H9 (cell line): ENCODE measurements around the gene DENND5A. TPM values are rescaled to one million over a fixed set of nuclear protein-coding genes. Genes with fewer than 3 reads are reported as not detected.

ENCODE experiments used
- DNase-seq: peaks from one replicate; pipeline ENCODE4 v3.0.0-alpha.2; 2017
- H2AFZ ChIP-seq: one replicate; pipeline ENCODE4 v1.6.1; 2013; ENCODE audit warnings: mild to moderate bottlenecking, low read length, control low read depth, moderate library complexity
- H2AK5ac ChIP-seq: 2 replicates; pipeline ENCODE4 v1.6.1; 2013; ENCODE audit warnings: low read length, control low read depth, mixed read lengths; ENCODE audit not compliant: insufficient read length
- H2BK120ac ChIP-seq: one replicate; pipeline ENCODE4 v1.6.1; 2013; ENCODE audit warnings: low read depth, mild to moderate bottlenecking, low read length, control low read depth, inconsistent platforms; ENCODE audit not compliant: poor library complexity, severe bottlenecking
- H2BK12ac ChIP-seq: 2 replicates; pipeline ENCODE4 v1.6.1; 2013; ENCODE audit warnings: low read length, control low read depth, mixed read lengths, low read depth; ENCODE audit not compliant: insufficient read length
- H2BK15ac ChIP-seq: 2 replicates; pipeline ENCODE4 v1.6.1; 2013; ENCODE audit warnings: low read depth, low read length, control low read depth
- H2BK20ac ChIP-seq: one replicate; pipeline ENCODE4 v1.6.1; 2013; ENCODE audit warnings: low read depth, mild to moderate bottlenecking, low read length, control low read depth, inconsistent platforms; ENCODE audit not compliant: poor library complexity, severe bottlenecking
- H2BK5ac ChIP-seq: 2 replicates; pipeline ENCODE4 v1.6.1; 2013; ENCODE audit warnings: low read length, control low read depth, mixed read lengths; ENCODE audit not compliant: insufficient read length
- H3K14ac ChIP-seq: 2 replicates; pipeline ENCODE4 v1.6.1; 2013; ENCODE audit warnings: low read length, control low read depth; ENCODE audit not compliant: insufficient read depth
- H3K18ac ChIP-seq: 2 replicates; pipeline ENCODE4 v1.6.1; 2013; ENCODE audit warnings: low read depth, mild to moderate bottlenecking, mixed read lengths, low read length, control low read depth; ENCODE audit not compliant: insufficient read length
- H3K23ac ChIP-seq: 2 replicates; pipeline ENCODE4 v1.6.1; 2013; ENCODE audit warnings: low read length, control low read depth, mixed read lengths, low read depth; ENCODE audit not compliant: insufficient read length
- H3K23me2 ChIP-seq: 2 replicates; pipeline ENCODE4 v1.6.1; 2013; ENCODE audit warnings: low read depth, mild to moderate bottlenecking, mixed read lengths, low read length, control low read depth; ENCODE audit not compliant: insufficient read length, poor library complexity, severe bottlenecking
- H3K27ac ChIP-seq: 2 replicates; pipeline ENCODE4 v1.5.1; 2013; ENCODE audit warnings: low read length, control low read depth, mixed read lengths, low read depth; ENCODE audit not compliant: insufficient read length
- H3K27me3 ChIP-seq: 2 replicates; pipeline ENCODE4 v1.6.1; 2013; ENCODE audit warnings: low read length, control low read depth, inconsistent platforms; ENCODE audit not compliant: insufficient read depth
- H3K4ac ChIP-seq: 2 replicates; pipeline ENCODE4 v1.6.1; 2013; ENCODE audit warnings: low read depth, mild to moderate bottlenecking, control low read depth, inconsistent platforms, low read length, moderate library complexity
- H3K4me1 ChIP-seq: 2 replicates; pipeline ENCODE4 v1.6.1; 2013; ENCODE audit warnings: low read length, control low read depth, inconsistent platforms; ENCODE audit not compliant: insufficient read depth
- H3K4me2 ChIP-seq: 2 replicates; pipeline ENCODE4 v1.6.1; 2013; ENCODE audit warnings: low read length, control low read depth, mixed read lengths; ENCODE audit not compliant: insufficient read length, insufficient read depth
- H3K56ac ChIP-seq: 2 replicates; pipeline ENCODE4 v1.6.1; 2013; ENCODE audit warnings: low read depth, mild to moderate bottlenecking, mixed read lengths, low read length, control low read depth; ENCODE audit not compliant: insufficient read length
- H3K79me1 ChIP-seq: 2 replicates; pipeline ENCODE4 v1.6.1; 2013; ENCODE audit warnings: low read depth, mild to moderate bottlenecking, moderate library complexity, low read length, control low read depth, inconsistent platforms; ENCODE audit not compliant: insufficient read depth, poor library complexity, severe bottlenecking
- H3K79me2 ChIP-seq: 2 replicates; pipeline ENCODE4 v1.6.1; 2013; ENCODE audit warnings: low read length, control low read depth, inconsistent platforms; ENCODE audit not compliant: insufficient read depth
- H3K9ac ChIP-seq: 2 replicates; pipeline ENCODE4 v1.6.1; 2013; ENCODE audit warnings: low read length, control low read depth, mixed read lengths; ENCODE audit not compliant: insufficient read length; ENCODE audit errors: extremely low read depth
- H3K9me3 ChIP-seq: one replicate; pipeline ENCODE4 v1.6.1; 2013; ENCODE audit warnings: low read depth, low read length, inconsistent platforms; ENCODE audit not compliant: control insufficient read depth
- H3T11ph ChIP-seq: one replicate; pipeline ENCODE4 v1.6.1; 2013; ENCODE audit warnings: mild to moderate bottlenecking, low read length, control low read depth, inconsistent platforms
- H4K20me1 ChIP-seq: one replicate; pipeline ENCODE4 v1.6.1; 2013; ENCODE audit not compliant: control insufficient read depth, insufficient read length, insufficient read depth
- H4K5ac ChIP-seq: 2 replicates; pipeline ENCODE4 v1.6.1; 2013; ENCODE audit warnings: low read depth, mild to moderate bottlenecking, mixed read lengths, low read length, control low read depth; ENCODE audit not compliant: insufficient read length
- H4K8ac ChIP-seq: replicated peaks from 2 replicates; pipeline ENCODE4 v1.6.1; 2013; ENCODE audit warnings: low read length, control low read depth, mixed read lengths, low read depth; ENCODE audit not compliant: insufficient read length
- H4K91ac ChIP-seq: 2 replicates; pipeline ENCODE4 v1.6.1; 2013; ENCODE audit warnings: low read depth, mild to moderate bottlenecking, moderate library complexity, mixed read lengths, low read length, control low read depth; ENCODE audit not compliant: insufficient read length
- H3K27ac Mint-ChIP-seq, 3 experiments: 2 replicates in 2 of 3; 3 replicates in 1 of 3; pipeline ENCODE4 v1.8.0; 2020 to 2021; ENCODE audit warnings: mixed read lengths in 3 of 3, mild to moderate bottlenecking in 1 of 3, moderate library complexity in 1 of 3
- H3K27me3 Mint-ChIP-seq: 2 replicates; pipeline ENCODE4 v1.8.0; 2021; ENCODE audit warnings: low read depth, mild to moderate bottlenecking, moderate library complexity, mixed read lengths
- H3K36me3 Mint-ChIP-seq, 3 experiments: 2 replicates in 2 of 3; 3 replicates in 1 of 3; pipeline ENCODE4 v1.8.0; 2020 to 2021; ENCODE audit warnings: low read depth in 3 of 3, mixed read lengths in 3 of 3; ENCODE audit not compliant: insufficient read depth in 1 of 3
- H3K4me1 Mint-ChIP-seq, 2 experiments: 2 replicates each; pipeline ENCODE4 v1.8.0; 2020; ENCODE audit warnings: mixed read lengths in 2 of 2
- H3K4me3 Mint-ChIP-seq, 2 experiments: 2 replicates in 1 of 2; 3 replicates in 1 of 2; pipeline ENCODE4 v1.8.0; 2020 to 2021; ENCODE audit warnings: mild to moderate bottlenecking in 2 of 2, mixed read lengths in 2 of 2, moderate library complexity in 1 of 2
- H3K9me3 Mint-ChIP-seq, 2 experiments: 2 replicates in 1 of 2; 3 replicates in 1 of 2; pipeline ENCODE4 v1.8.0; 2020; ENCODE audit warnings: mild to moderate bottlenecking in 2 of 2, mixed read lengths in 2 of 2, moderate library complexity in 1 of 2
- WGBS: extraction: QIAGEN DNeasy Blood & Tissue Kit; methylation state at CpG from one replicate; pipeline ENCODE4 v1.1.7; 2013; ENCODE audit warnings: missing lambda C conversion rate, low lambda C conversion rate, mixed read lengths; ENCODE audit not compliant: insufficient read length; ENCODE audit errors: extremely low coverage; 5-methylcytosine and 5-hydroxymethylcytosine counted together
- total RNA-seq: library from RNA; stranded (reverse); gene quantifications from 2 replicates; pipeline ENCODE4 v1.2.1, GENCODE V29; 2021
- TF ChIP-seq, protein P1 (sequence below): fragments of 200-600 bp; sonication (generic); conservative IDR thresholded peaks from 3 replicates; pipeline ENCODE4 v1.8.0; 2021; ENCODE audit warnings: antibody characterized with exemption, mild to moderate bottlenecking

The DENND5A gene
- total RNA-seq, 1 experiment from 2014 or later: 59.6 TPM

GRCh38 chr11:9274499-9275258, 9.5 kb upstream of the DENND5A start:
- Mint-ChIP-seq H3K4me3 (no peak overlapping the region), H3K4me1 (no peaks in the 10 kb centered on the region), H3K36me3 (no peaks in the 10 kb centered on the region; a peak in 2 of 7 replicates), H3K27me3 (no peaks in the 10 kb centered on the region), H3K9me3 (no peaks in the 10 kb centered on the region), H3K27ac (no peak overlapping the region)
- H3K79me2 ChIP-seq: no peaks in the 10 kb centered on the region
- no peak overlapping the region for H3K23ac ChIP-seq
- no peak overlapping the region for H2BK20ac ChIP-seq
- H2BK5ac ChIP-seq: no peak overlapping the region
- H3K4me1 ChIP-seq: no peaks in the 10 kb centered on the region
- H3K56ac ChIP-seq: no peak overlapping the region
- H3K18ac ChIP-seq: no peak overlapping the region
- no peak overlapping the region for H2BK12ac ChIP-seq
- H2BK120ac ChIP-seq: no peak overlapping the region
- no peaks in the 10 kb centered on the region for H3K27me3 ChIP-seq
- no peak overlapping the region for H3K4ac ChIP-seq
- no peak overlapping the region for H3K9ac ChIP-seq
- no peaks in the 10 kb centered on the region for H3K9me3 ChIP-seq
- H2AK5ac ChIP-seq: no peak overlapping the region
- no peaks in the 10 kb centered on the region for H3K79me1 ChIP-seq
- H4K5ac ChIP-seq: no peak overlapping the region
- H3K4me2 ChIP-seq: no peak overlapping the region
- no peaks in the 10 kb centered on the region for H4K20me1 ChIP-seq
- H2BK15ac ChIP-seq: no peak overlapping the region
- no peak overlapping the region for H4K8ac ChIP-seq
- no peak overlapping the region for H2AFZ ChIP-seq
- no peaks in the 10 kb centered on the region for H3K23me2 ChIP-seq
- no CpG with 5 or more reads among the region's 8 CpGs for WGBS
- DNase-seq: peak; percentile 12
- H3K14ac ChIP-seq: no peak overlapping the region
- TF ChIP-seq, protein P1, sequence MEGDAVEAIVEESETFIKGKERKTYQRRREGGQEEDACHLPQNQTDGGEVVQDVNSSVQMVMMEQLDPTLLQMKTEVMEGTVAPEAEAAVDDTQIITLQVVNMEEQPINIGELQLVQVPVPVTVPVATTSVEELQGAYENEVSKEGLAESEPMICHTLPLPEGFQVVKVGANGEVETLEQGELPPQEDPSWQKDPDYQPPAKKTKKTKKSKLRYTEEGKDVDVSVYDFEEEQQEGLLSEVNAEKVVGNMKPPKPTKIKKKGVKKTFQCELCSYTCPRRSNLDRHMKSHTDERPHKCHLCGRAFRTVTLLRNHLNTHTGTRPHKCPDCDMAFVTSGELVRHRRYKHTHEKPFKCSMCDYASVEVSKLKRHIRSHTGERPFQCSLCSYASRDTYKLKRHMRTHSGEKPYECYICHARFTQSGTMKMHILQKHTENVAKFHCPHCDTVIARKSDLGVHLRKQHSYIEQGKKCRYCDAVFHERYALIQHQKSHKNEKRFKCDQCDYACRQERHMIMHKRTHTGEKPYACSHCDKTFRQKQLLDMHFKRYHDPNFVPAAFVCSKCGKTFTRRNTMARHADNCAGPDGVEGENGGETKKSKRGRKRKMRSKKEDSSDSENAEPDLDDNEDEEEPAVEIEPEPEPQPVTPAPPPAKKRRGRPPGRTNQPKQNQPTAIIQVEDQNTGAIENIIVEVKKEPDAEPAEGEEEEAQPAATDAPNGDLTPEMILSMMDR: no peak
- no peak overlapping the region for H3T11ph ChIP-seq
- no peak overlapping the region for H4K91ac ChIP-seq
- H3K27ac ChIP-seq: no peak overlapping the region
